GM18511 (cell line): ENCODE results near the gene MIPEP.
"Not testable (repeated sequence)": the region's sequence is repeated elsewhere in the genome, so short reads cannot be mapped to it uniquely, and the experiment has no call there.

Source experiments
- ATAC-seq: cut with Tn5 transposase; IDR thresholded peaks from one replicate; pipeline ENCODE4 v1.9.1; 2021; ENCODE audit warnings: mild to moderate bottlenecking, moderate library complexity; ENCODE audit not compliant: unreplicated experiment

MIPEP gene

DNA sequence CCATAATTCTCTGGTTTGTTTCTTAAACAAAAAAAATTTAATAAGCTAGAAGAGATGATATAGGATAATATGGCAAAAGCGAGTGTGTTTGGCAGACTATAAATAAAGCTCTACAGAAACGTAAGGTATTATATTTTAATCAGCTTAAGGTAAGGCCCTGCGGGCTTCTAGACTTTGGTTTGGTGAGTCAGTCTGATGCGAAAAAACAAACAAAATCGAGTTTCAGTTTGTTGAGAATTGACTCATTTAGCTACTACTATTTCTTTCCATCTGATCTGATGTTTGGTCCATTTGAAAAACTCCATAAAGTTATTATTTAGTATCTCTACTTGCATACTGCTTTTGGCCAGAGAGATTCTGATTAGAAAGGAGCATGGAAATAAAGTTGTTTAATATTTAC, 138.0 kb downstream of the MIPEP start:
- ATAC-seq, result no peak

DNA sequence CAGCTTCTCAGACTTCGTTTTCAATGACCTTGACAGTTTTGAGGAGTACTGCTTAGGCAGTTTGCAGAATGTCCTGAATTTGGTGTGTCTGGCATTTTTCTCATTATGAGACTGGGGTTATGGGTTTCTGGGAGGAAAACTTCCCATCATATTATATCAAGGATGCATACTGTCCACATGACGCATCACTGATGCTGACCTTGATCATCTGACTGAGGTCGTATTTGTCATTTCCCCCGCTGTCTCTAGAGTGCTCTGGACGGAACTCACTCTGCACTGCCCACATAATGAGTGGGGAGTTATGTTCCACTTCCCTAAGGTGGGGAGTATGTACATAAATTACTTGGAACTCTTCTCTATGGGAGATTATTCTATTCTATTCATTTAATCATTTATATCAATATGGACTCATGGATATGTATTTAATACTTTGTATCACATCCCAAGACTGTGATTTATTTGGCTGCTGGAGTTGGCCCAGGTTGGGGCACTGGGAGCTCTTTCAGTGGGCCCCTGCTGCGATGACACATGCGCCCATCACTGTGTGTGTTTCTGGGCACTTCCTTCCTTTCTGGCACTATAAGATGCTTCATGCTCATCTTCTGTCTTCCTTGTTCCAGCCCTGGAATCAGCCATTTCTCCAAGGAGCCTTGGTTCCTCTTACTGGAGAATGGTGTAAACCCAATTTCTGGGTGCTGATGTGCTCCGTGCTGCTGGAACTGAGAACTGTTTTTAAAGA, 138.6 kb downstream of the MIPEP start:
- ATAC-seq, result no peak

DNA sequence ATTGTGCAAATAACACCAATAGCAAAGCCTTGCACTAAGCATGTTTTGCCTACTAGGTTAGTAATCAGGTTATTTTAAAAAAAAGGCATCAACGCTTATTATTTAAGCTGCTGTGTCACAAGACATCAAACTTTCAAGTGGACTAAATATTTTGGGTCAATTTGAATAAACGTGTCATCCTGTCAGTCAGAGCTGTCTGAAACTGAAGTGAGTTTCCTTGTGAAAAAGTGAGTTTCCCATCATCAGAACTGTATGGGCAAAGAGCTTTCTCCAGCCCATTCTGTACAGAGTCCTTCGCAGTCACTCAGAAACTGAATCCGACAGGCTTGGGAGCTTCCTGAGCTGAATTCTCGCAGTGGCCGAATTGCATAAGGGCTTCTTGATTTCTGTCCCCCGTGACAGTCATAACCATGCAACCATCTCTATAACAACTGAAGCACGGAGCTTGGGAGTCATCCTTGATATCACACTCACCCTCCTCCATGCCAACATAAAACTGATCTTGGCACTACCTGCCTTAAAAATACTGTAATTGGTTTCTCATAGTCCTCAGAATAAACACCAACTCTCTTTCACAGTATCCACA, 139.8 kb downstream of the MIPEP start:
- no peak for ATAC-seq

DNA sequence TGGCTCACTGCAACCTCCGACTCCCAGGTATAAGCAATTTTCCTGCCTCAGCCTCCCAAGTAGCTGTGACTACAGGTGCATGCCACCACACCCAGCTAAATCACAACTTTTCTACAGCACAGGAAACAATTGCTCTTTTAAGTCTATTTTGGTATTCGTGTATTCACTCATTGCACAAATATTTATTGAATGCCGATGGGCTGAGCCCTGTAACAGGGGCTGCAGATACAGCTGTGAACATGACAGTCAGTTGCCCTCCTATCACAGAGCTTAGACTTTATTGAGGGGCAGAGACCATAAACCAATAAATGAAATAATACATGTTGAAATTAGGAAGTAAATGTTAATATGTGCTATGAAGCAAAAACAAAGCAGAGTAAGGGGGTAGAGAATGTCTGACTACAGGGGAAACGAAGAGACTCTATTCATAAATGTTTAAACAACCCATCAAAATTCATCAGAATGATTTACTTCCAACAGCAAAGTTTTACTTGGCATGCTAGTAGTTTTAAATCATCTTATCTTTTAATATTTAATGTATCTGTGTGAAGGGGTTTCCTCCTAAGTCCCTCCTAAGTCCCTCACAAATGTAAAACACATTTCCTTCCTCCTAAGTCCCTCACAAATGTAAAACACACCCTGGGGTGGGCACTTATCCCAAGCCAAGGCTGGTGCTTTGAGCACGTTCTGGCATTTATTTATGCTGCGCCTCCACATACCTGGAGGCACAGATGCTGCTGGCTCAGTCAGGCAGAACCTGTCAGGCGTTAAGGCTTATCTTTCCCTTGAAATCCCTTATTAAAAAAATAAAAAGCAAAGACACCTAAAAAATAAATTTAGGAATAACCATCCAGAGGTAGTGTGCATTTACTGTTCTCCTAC, 140.8 kb downstream of the MIPEP start:
- no peak for ATAC-seq

DNA sequence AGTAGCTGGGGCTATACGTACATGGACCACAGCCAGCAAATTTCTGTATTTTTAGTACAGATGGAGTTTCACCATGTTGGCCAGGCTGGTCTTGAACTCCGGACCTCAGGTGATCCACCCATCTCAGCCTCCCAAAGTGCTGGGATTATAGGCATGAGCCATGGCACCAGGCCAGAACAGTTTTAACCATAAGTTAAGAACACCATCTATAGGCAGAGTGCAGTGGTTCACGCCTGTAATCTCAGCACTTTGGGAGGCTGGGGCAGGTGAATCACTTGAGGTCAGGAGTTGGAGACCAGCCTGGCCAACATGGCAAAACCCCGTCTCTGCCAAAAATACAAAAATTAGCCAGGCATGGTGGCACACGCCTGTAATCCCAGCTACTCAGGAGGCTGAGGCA, 143.1 kb downstream of the MIPEP start:
- not testable (repeated sequence) for ATAC-seq

DNA sequence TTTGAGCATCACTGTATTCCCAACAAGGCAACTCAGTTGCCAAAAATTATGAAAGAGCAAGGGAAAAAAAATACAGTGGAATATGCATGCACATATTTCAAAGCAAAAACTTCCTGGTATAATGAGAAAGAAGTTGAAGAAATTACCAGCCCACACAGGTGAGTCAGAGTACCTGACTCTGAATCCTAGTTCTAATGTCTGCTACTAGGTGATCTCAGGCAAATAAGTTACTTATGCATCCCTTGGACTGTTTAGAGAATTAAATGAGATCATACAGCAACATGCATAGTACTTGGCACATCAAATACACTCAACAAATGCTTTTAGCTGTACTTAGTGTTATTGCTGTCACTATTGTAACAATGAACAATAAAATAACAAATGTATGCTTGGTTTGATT, 144.9 kb downstream of the MIPEP start:
- no peak for ATAC-seq

DNA sequence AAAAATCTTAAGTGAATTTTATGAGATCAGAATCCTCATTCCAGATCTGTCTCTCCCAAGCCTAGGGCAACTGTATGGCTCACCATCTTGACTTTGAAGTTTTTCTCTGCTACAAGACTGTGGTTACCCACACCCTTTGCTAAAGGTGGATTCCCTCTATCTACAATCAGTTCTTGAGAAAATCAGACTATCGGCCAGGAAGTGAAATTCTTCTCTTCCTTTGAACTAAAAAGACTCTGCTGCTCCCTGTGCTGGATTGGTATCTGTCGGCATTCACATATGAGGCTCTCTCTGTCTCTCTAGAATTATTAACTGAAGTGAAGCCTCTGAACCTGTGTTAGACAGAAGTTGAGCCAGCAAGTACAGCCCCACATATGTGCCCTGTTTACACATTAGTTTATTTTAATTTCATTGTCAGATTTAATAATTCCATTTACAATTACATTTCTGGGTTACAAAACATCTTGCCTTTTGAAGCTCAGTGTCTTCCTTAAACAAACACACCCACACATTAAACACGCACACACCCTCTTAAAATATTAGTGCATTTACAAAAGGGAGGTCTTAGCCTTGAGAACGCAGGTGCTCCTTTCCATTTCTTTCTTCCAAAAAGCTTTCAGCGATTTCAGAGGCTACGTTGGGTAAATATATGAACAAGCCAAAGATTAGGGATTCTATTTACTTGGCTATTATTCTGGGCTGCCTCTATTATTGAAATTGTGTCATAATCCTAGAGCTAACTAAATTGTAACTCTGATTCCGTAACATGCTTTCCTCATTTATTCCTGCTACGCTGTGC, 145.7 kb downstream of the MIPEP start:
- ATAC-seq, result no peak

DNA sequence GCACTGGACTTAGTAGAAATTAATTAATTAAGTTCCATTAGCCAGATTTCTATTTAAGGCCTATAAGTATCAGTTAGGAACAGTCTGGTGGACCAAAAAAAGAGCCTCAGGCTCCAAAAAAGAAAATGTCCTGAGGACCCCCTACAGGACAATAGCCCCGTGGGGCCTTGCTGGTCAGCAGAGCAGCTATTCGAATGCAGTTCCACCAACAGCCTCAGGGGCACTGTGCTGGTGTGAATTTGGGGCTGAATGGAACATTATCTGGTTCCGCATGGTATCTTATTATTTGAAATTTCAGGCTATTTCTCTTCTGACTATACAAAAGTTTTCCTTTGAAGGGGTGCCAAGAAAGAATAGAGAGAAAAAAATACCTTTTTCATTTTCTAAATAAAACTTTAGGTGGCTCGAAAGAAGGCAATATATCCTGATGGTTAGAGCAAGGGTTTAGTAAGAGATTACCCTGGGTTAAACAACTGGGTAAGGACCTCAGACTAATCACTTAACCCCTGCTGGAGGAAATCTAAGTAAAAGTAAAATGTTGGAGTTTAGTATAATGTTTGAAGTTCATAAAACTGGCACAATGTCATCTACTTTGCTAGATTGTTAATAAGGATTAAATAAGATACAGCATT, 147.2 kb downstream of the MIPEP start:
- ATAC-seq, result no peak

DNA sequence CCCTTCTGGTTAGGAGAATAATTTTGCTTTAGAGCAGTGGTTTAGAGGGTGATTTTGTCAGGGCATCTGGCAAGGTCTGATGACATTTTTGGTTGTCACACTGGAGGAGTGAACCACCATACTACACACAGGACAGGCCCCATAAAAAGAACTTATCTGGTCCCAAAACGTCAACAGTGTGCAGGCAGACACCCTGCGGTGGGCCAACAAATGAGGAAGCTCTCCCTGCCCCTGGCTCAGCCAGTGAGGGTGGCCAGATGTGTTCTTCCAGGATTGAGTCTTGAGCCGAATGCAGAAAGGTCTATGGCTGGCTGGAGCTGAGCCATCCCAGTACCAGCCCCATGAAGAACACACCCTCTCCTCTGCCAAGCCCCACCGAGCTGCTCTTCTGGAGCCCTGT, 149.2 kb downstream of the MIPEP start:
- ATAC-seq, result no peak

DNA sequence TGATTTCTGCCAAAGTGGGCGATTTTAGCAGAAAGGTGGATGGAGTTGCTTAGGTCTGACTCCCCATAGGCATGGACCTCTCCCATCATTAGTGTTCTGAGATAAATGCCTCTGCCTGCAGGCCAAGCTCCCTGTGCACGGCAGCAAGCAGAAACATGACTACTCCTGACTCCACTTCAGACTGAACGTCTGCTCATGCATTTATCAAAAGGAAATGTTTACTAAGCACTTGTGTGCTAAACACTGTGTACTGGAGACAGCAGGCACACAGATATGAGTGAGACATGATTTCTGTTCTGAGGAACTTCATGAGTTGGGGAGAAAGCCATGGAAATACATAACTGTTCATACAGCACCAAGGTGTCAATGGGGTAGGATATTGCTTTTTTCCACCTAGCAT, 149.6 kb downstream of the MIPEP start:
- ATAC-seq, result no peak

DNA sequence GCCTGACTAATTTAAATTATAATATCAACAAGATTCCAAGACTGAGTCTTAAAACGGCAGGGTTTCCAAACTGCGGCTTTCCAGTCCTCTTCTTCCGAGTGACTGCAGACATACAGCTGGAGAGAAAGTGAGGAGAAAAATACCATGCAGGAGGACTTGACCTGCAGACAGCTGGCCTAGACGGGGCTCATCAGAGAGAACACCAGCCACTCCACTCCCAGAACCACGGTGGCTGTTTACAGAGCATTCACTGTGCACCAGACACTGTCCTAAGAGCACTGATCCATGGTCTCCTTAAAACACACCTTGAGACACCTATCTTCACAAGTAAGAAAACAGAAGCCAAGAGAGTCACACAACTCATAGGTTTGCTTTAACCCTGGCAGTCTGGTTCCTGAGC, 152.7 kb downstream of the MIPEP start:
- ATAC-seq, result no peak

DNA sequence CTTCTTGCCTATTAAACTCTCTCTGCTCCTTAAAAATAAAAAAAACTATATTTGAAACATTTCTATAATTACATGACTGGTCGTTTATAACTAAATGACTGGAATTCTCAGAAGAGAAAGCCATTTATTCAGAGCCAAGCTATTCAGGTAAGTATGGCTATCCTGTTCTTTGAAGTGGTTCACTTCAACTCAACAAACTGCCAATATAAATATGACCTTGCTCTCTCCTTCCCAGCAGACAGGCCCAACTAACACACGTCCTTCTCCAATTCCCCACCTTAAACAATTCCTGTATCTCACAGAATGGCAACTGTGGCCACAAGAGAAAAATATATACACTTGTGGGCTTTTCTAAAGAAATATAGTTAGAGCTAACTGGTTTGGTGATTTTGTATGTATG, 153.9 kb downstream of the MIPEP start:
- ATAC-seq, result no peak

DNA sequence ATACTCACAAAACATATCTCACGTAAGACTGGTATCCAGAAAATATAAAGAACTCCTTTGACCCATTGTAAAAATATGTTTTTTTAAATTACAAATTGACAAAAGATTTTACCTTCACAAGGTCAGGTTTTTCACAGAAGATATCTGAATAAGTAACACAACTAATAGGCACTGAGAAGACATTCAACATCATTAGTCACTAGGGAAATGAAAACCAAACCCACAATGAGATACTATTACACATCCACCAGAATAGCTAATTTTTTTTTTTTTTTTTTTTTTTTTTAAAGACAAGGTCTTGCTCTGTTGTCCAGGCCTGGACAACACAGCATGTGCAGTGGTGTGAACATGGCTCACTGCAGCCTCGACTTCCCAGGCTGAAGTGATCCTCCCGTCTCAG, 157.5 kb downstream of the MIPEP start:
- ATAC-seq, result no peak

DNA sequence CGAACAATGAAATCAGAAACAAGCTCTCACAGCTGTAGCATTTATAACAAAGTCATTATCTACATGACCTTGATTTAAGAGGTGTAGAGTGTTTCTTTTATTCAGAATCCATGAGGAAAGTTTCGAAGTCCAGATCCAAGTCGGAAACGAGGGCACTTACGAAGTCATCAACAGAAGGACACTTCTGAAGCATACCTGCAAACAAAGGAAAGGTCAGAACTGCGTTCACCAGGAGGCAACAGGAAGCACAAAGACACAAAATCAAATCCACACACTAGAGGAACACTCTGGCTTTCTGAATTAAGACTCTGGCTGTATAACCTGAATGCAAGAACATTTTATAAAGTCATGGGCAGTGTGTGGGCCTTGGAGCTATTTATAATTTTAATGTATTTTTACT, 158.9 kb downstream of the MIPEP start:
- no peak for ATAC-seq

DNA sequence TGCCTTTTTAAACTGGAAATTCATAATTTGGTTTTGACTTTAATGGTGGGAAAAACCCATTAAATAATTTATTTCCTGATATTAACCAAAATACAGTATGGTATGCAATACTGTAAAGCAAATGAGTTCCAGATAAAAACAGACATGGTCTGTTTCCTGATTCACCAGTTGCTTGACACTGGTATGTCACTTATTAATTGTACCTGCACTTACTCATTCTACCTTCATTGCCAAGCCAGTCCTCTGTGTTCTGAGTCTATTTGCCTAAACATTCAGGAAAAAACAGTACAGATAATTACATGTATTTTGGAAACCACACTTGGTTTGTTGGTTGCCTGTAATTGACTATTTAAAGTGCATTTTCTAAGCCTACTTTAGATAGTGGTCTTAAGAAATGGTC, 159.7 kb downstream of the MIPEP start:
- no peak for ATAC-seq

DNA sequence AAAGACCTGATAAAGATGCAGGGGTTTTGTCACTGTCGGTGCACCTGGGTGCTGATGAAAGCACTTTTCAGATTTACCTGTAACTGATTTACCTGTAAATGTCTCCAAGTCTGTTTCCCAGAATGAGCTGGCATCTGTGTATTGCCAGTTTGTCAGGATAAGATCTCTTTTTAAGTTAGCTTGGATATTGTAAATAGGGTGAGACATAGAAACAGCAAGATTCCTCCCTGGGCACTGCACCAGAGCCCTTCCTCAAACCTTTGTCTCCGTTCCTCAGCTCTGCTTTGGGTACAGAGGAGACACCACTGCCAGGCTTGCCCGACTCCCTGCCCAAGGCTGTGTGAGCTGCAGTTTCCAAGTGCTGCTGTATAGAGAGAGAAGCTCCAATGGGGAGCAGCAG, 160.4 kb downstream of the MIPEP start:
- no peak for ATAC-seq

DNA sequence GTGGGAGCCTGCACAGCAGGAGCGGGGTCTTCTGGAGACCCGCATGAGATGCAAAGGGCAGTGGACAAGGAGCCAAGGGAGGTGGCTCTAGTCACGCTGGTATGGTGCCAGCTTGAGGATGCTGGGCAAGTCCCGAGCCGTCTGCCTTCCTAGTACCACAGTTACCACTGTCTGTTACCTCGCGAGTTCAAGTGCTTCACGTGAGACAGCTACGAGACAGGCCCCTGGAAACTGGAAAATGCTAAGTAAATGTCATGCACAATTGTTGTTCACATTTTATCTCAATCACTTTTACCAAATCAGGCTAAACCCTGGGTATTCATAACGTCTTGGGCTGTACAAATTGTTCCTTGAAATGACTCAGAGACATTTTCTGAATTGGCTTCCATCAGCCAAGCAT, 163.3 kb downstream of the MIPEP start:
- no peak for ATAC-seq

DNA sequence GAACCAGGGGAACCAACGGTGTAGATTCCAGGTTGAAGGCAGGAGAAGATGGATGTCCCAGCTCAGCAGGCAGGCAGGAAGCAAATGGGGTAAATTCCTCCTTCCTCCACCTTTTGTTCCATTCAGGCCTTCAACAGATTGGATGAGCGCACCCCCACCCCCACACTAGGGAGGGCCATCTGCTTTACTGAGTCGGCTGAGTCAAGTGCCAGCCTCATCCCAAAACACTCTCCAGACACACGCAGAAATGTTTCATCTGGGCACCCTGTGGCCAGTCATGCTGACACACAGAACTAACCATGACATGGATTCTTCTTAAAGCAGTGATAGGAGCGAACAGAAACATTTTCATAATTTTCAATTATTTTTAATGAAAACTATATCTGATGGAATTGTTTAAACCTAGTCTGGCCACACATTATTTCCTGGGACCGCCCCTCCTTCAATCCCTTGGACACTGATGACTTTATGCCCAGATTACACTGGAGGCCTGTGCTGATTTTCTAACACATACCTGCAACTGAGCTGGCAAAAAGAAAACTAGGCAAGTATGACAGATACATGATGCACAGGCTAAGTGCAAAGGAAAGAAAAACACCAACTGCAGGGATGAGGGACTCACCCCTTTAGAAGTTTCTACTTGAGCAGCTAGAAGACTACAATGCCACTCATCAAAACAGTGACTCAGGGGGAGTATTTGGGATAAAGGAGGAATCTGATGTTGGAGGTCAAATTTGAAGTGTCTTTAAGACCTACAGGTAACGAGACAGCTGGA, 164.8 kb downstream of the MIPEP start:
- no peak for ATAC-seq

DNA sequence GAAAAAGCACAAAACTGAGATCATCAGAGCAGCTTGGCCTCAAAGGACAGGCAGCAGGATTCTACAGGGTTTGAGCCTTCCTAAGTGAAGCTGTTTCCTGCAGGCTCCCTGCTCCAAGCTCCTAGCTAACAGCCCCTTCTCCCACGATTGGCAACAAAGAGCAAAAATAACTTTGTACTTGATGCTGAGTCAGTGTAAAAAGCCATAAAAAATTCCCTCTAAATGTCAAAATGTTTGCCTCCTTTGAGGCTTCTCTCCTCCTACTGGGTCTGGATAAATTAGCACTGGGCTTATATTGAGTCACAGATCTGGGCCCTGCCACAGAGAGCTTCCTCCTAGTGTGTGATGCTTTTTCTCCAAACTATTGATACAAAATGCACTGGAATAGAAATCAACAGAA, 165.7 kb downstream of the MIPEP start:
- no peak for ATAC-seq
